BLaER1 treated with 17β-estradiol and CSF1 and Interleukin-3, amounts not matched to agents 10 nM and 100 nM (cell line): ENCODE measurements around the gene UGT2A2.
"Not testable (repeated sequence)": the region's sequence is repeated elsewhere in the genome, so short reads cannot be mapped to it uniquely, and the experiment has no call there.

ENCODE experiments used
- H3K27ac ChIP-seq, 11 experiments: shearing (Covaris generic); formaldehyde crosslinking; 2 replicates each; pipeline ENCODE4 v1.8.1; 2022
- H3K27me3 ChIP-seq, 11 experiments: shearing (Covaris generic); formaldehyde crosslinking; 2 replicates each; pipeline ENCODE4 v1.8.1; 2022
- H3K36me3 ChIP-seq, 11 experiments: shearing (Covaris generic); formaldehyde crosslinking; 2 replicates each; pipeline ENCODE4 v1.8.1; 2022
- H3K4me1 ChIP-seq, 10 experiments: shearing (Covaris generic); formaldehyde crosslinking; 2 replicates each; pipeline ENCODE4 v1.8.1; 2022
- H3K4me2 ChIP-seq, 11 experiments: shearing (Covaris generic); formaldehyde crosslinking; 2 replicates each; pipeline ENCODE4 v1.8.1; 2022
- H3K4me3 ChIP-seq, 10 experiments: shearing (Covaris generic); formaldehyde crosslinking; 2 replicates each; pipeline ENCODE4 v1.8.1; 2022
- H3K9ac ChIP-seq, 11 experiments: shearing (Covaris generic); formaldehyde crosslinking; 2 replicates each; pipeline ENCODE4 v1.8.1; 2022
- H3K9me3 ChIP-seq, 11 experiments: shearing (Covaris generic); formaldehyde crosslinking; replicated peaks in 1 of 11; 2 replicates each; pipeline ENCODE4 v1.8.1; 2022
- H4K20me1 ChIP-seq, 11 experiments: shearing (Covaris generic); formaldehyde crosslinking; 2 replicates each; pipeline ENCODE4 v1.8.1; 2022
- Cebpa-rat ChIP-seq, 11 experiments: shearing (Covaris generic); IDR thresholded peaks; 2 replicates each; pipeline ENCODE4 v1.8.1; 2022

UGT2A2 gene

GRCh38 chr4:69639542-69639941 is at the start of gene UGT2A2:
Gene UGT2A2 (minus strand): TSS chr4:69639642. CDS start chr4:69639640, 2 bp downstream.
- TF ChIP-seq Cebpa-rat (IDR thresholded peaks at IDR 0.05) = no peak
- no peaks in the 10 kb centered on the region for H3K9me3 ChIP-seq
- no peak within 1 kb of the TSS for H3K4me3 ChIP-seq
- no peak within 1 kb of the TSS for H3K4me2 ChIP-seq
- H3K36me3 ChIP-seq = no peaks in the 10 kb centered on the region
- H3K9ac ChIP-seq = no peak within 1 kb of the TSS
- H3K27me3 ChIP-seq = no peaks in the 10 kb centered on the region
- H4K20me1 ChIP-seq = no peaks in the 10 kb centered on the region
- no peak within 1 kb of the TSS for H3K27ac ChIP-seq
- H3K4me1 ChIP-seq = no peaks in the 10 kb centered on the region

- no peak overlapping the region for H3K4me2 ChIP-seq
- no peak overlapping the region for H3K27ac ChIP-seq
- TF ChIP-seq Cebpa-rat (IDR thresholded peaks at IDR 0.05) = no peak
- no peaks in the 10 kb centered on the region for H3K27me3 ChIP-seq
- H4K20me1 ChIP-seq = no peaks in the 10 kb centered on the region
- H3K9ac ChIP-seq = no peak overlapping the region
- no peaks in the 10 kb centered on the region for H3K36me3 ChIP-seq
- H3K4me1 ChIP-seq = no peaks in the 10 kb centered on the region
- H3K9me3 ChIP-seq = no peaks in the 10 kb centered on the region
- no peak overlapping the region for H3K4me3 ChIP-seq
These were observed 45.4 kb upstream of the UGT2A2 start for GRCh38 chr4:69684804-69685203.

GRCh38 chr4:69668680-69669079 is 29.2 kb upstream of the UGT2A2 start:
- TF ChIP-seq Cebpa-rat (IDR thresholded peaks at IDR 0.05) = no peak
- H4K20me1 ChIP-seq = no peaks in the 10 kb centered on the region
- no peaks in the 10 kb centered on the region for H3K27me3 ChIP-seq
- H3K27ac ChIP-seq = no peak overlapping the region
- H3K4me2 ChIP-seq = no peak overlapping the region
- H3K9ac ChIP-seq = no peak overlapping the region
- no peaks in the 10 kb centered on the region for H3K36me3 ChIP-seq
- no peak overlapping the region for H3K4me3 ChIP-seq
- H3K4me1 ChIP-seq = no peaks in the 10 kb centered on the region
- no peaks in the 10 kb centered on the region for H3K9me3 ChIP-seq

GRCh38 chr4:69664009-69664408 is 24.6 kb upstream of the UGT2A2 start:
- H3K4me3 ChIP-seq, H3K4me2 ChIP-seq: not testable (repeated sequence)

GRCh38 chr4:69661130-69661803 is 21.8 kb upstream of the UGT2A2 start:
- not testable (repeated sequence) for H3K4me1 ChIP-seq, H3K9ac ChIP-seq, H4K20me1 ChIP-seq, H3K36me3 ChIP-seq, H3K4me2 ChIP-seq, H3K4me3 ChIP-seq, H3K27ac ChIP-seq, H3K27me3 ChIP-seq
- H3K9me3 ChIP-seq = peaks cover 0 to 15% (median 6%) of the 10 kb centered on the region in 11 experiments; a peak in 10 of 22 replicates

More at GRCh38 chr4:69664009-69664408, 24.6 kb upstream of the UGT2A2 start:
- not testable (repeated sequence) for H3K9ac ChIP-seq, H3K27ac ChIP-seq, H4K20me1 ChIP-seq, H3K4me1 ChIP-seq, H3K27me3 ChIP-seq, H3K36me3 ChIP-seq
- peaks cover 0 to 15% (median 6%) of the 10 kb centered on the region in 11 experiments; a peak in 8 of 22 replicates for H3K9me3 ChIP-seq

GRCh38 chr4:69658133-69658532 is 18.7 kb upstream of the UGT2A2 start:
- Histone ChIP-seq H3K27me3 (no peaks in the 10 kb centered on the region), H3K9ac (no peak overlapping the region), H3K36me3 (no peaks in the 10 kb centered on the region), H3K4me3 (no peak overlapping the region), H4K20me1 (no peaks in the 10 kb centered on the region), H3K4me1 (no peaks in the 10 kb centered on the region), H3K27ac (no peak overlapping the region), H3K9me3 (peaks cover 0 to 15% (median 6%) of the 10 kb centered on the region in 11 experiments; a peak in 10 of 22 replicates), H3K4me2 (no peak overlapping the region)
- TF ChIP-seq Cebpa-rat (IDR thresholded peaks at IDR 0.05) = no peak

- H3K4me2 ChIP-seq = no peak overlapping the region
- no peak for TF ChIP-seq Cebpa-rat (IDR thresholded peaks at IDR 0.05)
- H3K27ac ChIP-seq = no peak overlapping the region
- no peaks in the 10 kb centered on the region for H3K4me1 ChIP-seq
- H3K27me3 ChIP-seq = no peaks in the 10 kb centered on the region
- H3K9ac ChIP-seq = no peak overlapping the region
- H3K36me3 ChIP-seq = no peaks in the 10 kb centered on the region
- no peak overlapping the region for H3K4me3 ChIP-seq
- peaks cover 0 to 8% (median 5%) of the 10 kb centered on the region in 11 experiments; a peak in 8 of 22 replicates for H3K9me3 ChIP-seq
- H4K20me1 ChIP-seq = no peaks in the 10 kb centered on the region
These were observed 17.3 kb upstream of the UGT2A2 start for GRCh38 chr4:69656653-69657158.

- TF ChIP-seq Cebpa-rat (IDR thresholded peaks at IDR 0.05) = no peak
- no peaks in the 10 kb centered on the region for H4K20me1 ChIP-seq
These were observed 13.7 kb upstream of the UGT2A2 start, which contains the start of gene UGT2A1 for GRCh38 chr4:69653147-69653546. Gene UGT2A1 (minus strand): TSS chr4:69653247. CDS start chr4:69647644, 5,603 bp downstream.

GRCh38 chr4:69650872-69651271 is 11.4 kb upstream of the UGT2A2 start:
- no peak for TF ChIP-seq Cebpa-rat (IDR thresholded peaks at IDR 0.05)
- H4K20me1 ChIP-seq = no peaks in the 10 kb centered on the region
- H3K27me3 ChIP-seq = no peaks in the 10 kb centered on the region
- no peaks in the 10 kb centered on the region for H3K4me1 ChIP-seq
- H3K9me3 ChIP-seq = no peaks in the 10 kb centered on the region
- H3K27ac ChIP-seq = no peak overlapping the region
- no peak overlapping the region for H3K4me3 ChIP-seq
- H3K4me2 ChIP-seq = no peak overlapping the region
- H3K9ac ChIP-seq = no peak overlapping the region
- H3K36me3 ChIP-seq = no peaks in the 10 kb centered on the region

More at GRCh38 chr4:69653147-69653546, 13.7 kb upstream of the UGT2A2 start, which contains the start of gene UGT2A1:
- H3K4me2 ChIP-seq = no peak within 1 kb of the TSS
- no peaks in the 10 kb centered on the region for H3K36me3 ChIP-seq
- no peaks in the 10 kb centered on the region for H3K27me3 ChIP-seq
- no peak within 1 kb of the TSS for H3K9ac ChIP-seq
- H3K4me3 ChIP-seq = no peak within 1 kb of the TSS
- no peak within 1 kb of the TSS for H3K27ac ChIP-seq
- H3K9me3 ChIP-seq = peaks cover 0 to 3% (median 0%) of the 10 kb centered on the region in 11 experiments; a peak in 2 of 22 replicates
- H3K4me1 ChIP-seq = no peaks in the 10 kb centered on the region

- H4K20me1 ChIP-seq = no peaks in the 10 kb centered on the region
- no peaks in the 10 kb centered on the region for H3K9me3 ChIP-seq
- H3K9ac ChIP-seq = no peak overlapping the region
- no peak overlapping the region for H3K4me3 ChIP-seq
- no peak overlapping the region for H3K27ac ChIP-seq
- H3K4me2 ChIP-seq = no peak overlapping the region
- TF ChIP-seq Cebpa-rat (IDR thresholded peaks at IDR 0.05) = no peak
- H3K27me3 ChIP-seq = no peaks in the 10 kb centered on the region
- no peaks in the 10 kb centered on the region for H3K36me3 ChIP-seq
- H3K4me1 ChIP-seq = no peaks in the 10 kb centered on the region
These were observed 10.2 kb upstream of the UGT2A2 start for GRCh38 chr4:69649629-69650028.
